H1 (cell line): ENCODE results near the gene RPS6KA2.

Source experiments
- CBX5 ChIP-seq: fragments of 300-800, 300-1000 bp; sonication (generic); IDR thresholded peaks from 2 replicates; pipeline ENCODE4 v1.7.1; 2016; ENCODE audit warnings: antibody characterized with exemption, low read length, low read depth
- EP300 ChIP-seq, 2 experiments: IDR thresholded peaks; 1 replicate in 1 of 2; 2 replicates in 1 of 2; pipeline ENCODE4 v1.6.1; 2011 to 2012; ENCODE audit warnings: low read depth in 2 of 2, low read length in 2 of 2, mild to moderate bottlenecking in 2 of 2, borderline replicate concordance in 1 of 2, inconsistent platforms in 1 of 2, moderate library complexity in 1 of 2
- EZH2 ChIP-seq: fragments of 200-600 bp; sonication (generic); IDR thresholded peaks from 2 replicates; pipeline ENCODE4 v1.7.1; 2012; ENCODE audit warnings: low read depth, mild to moderate bottlenecking, moderate library complexity, low read length, inconsistent platforms; ENCODE audit not compliant: severe bottlenecking
- POLR2AphosphoS5 ChIP-seq: IDR thresholded peaks from 2 replicates; pipeline ENCODE4 v1.6.1; 2011; ENCODE audit warnings: low read depth, low read length
- SP1 ChIP-seq: IDR thresholded peaks from 2 replicates; pipeline ENCODE4 v1.6.1; 2011; ENCODE audit warnings: low read depth, low read length
- SP2 ChIP-seq: IDR thresholded peaks from 2 replicates; pipeline ENCODE4 v1.6.1; 2012; ENCODE audit warnings: mild to moderate bottlenecking, low read length, inconsistent platforms
- TF ChIP-seq, protein P1 (sequence below), 3 experiments: IDR thresholded peaks; 1 replicate in 2 of 3; 2 replicates in 1 of 3; pipeline versions ENCODE4 v1.5.1 to v1.6.1; 2011; ENCODE audit warnings: low read length in 3 of 3, mild to moderate bottlenecking in 3 of 3, inconsistent platforms in 2 of 3, low read depth in 1 of 3, moderate library complexity in 1 of 3; ENCODE audit not compliant: insufficient read depth in 1 of 3; ENCODE audit errors: control extremely low read depth in 1 of 3

DNA sequence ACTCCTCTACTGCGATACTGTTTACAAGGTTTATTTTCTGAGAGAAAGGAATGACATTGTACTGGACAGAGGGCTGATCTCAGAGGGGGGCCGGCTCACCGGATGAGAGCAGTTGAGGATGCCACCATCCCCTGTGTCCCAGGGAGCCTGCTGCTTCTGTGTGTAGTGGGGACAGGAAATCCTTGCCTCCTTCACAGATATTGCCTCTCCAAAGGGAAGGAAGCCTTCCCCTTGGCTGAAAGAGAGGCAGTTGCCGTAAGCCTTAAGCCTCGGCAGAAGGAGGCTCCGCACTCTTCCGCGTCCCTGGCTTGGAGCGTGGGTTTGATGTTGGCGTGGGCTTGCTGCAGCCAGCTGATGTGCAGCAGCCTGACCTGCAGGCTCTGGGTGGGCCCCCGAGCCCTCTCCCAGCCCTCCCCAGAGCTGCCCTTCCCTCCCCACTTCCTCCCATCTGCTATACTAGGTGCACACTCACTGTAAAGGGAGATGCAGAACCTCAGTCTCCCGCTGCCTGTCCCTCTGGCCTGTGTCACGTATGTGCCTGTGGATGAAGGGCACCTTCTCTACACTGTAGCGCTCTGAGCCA, 45.7 kb upstream of the RPS6KA2 start:
- TF ChIP-seq EZH2 (no peak), POLR2AphosphoS5 (no peak), CBX5 (no peak), EP300 (IDR thresholded peaks at IDR 0.05; ENCODE audit: borderline replicate concordance in 1 of 2, low read depth in 2 of 2, low read length in 2 of 2) (no peak), SP2 (no peak), SP1 (no peak)
- TF ChIP-seq, protein P1, sequence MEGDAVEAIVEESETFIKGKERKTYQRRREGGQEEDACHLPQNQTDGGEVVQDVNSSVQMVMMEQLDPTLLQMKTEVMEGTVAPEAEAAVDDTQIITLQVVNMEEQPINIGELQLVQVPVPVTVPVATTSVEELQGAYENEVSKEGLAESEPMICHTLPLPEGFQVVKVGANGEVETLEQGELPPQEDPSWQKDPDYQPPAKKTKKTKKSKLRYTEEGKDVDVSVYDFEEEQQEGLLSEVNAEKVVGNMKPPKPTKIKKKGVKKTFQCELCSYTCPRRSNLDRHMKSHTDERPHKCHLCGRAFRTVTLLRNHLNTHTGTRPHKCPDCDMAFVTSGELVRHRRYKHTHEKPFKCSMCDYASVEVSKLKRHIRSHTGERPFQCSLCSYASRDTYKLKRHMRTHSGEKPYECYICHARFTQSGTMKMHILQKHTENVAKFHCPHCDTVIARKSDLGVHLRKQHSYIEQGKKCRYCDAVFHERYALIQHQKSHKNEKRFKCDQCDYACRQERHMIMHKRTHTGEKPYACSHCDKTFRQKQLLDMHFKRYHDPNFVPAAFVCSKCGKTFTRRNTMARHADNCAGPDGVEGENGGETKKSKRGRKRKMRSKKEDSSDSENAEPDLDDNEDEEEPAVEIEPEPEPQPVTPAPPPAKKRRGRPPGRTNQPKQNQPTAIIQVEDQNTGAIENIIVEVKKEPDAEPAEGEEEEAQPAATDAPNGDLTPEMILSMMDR (IDR thresholded peaks at IDR 0.05; ENCODE audit: control extremely low read depth in 1 of 3, insufficient read depth in 1 of 3, low read depth in 1 of 3, low read length in 3 of 3): no peak
